Subcutaneous adipose tissue (tissue), 4 donors: ENCODE data around the gene SINHCAF. TPM values are rescaled to one million over a fixed set of nuclear protein-coding genes. Genes with fewer than 3 reads are reported as not detected.

ENCODE experiments used
- small RNA-seq: library from RNA; depleted of rRNA; stranded (forward); fragments of <200 nt; gene quantifications from one replicate; pipeline ENCODE3, GENCODE V24; 2016
- total RNA-seq, 4 donors: library from RNA; depleted of rRNA; stranded (reverse); fragments of >200 nt; gene quantifications; one replicate each; pipeline ENCODE4 v1.1.0, GENCODE V29; 2016
- TF ChIP-seq, protein P1 (sequence below): fragments of 450-650 bp; IDR thresholded peaks from one replicate; pipeline ENCODE4 v1.5.1; 2016; ENCODE audit warnings: low read depth, mild to moderate bottlenecking, control low read depth, antibody characterized with exemption, moderate library complexity

Gene SINHCAF
- total RNA-seq, 4 donors from 2014 or later = 13.2 to 23.6 (median 17.4) TPM

DNA sequence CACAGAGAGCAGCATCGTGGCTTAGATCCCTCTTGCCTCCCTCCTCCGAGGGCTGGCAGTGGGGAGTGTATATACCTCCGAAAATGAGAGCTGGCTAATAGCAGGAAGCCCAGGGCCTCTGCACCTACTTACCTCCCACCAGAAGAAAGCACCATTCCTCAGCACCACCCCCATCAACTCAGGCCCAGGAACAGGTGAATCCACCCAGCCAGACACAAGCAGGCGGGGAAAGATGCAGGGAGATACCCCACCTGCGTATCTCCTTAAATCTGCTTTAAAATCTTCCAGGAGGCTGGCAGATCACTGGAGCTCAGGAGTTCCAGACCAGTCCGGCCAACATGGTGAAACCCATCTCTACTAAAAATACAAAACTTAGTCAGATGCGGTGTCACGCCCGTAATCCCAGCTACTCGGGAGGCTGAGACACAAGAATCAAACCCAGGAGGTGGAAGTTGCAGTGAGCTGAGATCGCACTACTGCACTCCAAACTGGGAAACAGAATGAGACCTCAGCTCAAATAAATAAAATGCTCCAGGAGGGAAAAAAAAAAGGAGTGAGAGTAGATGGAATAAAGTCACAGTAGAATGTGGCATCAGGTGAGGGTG, 93.5 kb downstream of the SINHCAF start:
- TF ChIP-seq, protein P1, sequence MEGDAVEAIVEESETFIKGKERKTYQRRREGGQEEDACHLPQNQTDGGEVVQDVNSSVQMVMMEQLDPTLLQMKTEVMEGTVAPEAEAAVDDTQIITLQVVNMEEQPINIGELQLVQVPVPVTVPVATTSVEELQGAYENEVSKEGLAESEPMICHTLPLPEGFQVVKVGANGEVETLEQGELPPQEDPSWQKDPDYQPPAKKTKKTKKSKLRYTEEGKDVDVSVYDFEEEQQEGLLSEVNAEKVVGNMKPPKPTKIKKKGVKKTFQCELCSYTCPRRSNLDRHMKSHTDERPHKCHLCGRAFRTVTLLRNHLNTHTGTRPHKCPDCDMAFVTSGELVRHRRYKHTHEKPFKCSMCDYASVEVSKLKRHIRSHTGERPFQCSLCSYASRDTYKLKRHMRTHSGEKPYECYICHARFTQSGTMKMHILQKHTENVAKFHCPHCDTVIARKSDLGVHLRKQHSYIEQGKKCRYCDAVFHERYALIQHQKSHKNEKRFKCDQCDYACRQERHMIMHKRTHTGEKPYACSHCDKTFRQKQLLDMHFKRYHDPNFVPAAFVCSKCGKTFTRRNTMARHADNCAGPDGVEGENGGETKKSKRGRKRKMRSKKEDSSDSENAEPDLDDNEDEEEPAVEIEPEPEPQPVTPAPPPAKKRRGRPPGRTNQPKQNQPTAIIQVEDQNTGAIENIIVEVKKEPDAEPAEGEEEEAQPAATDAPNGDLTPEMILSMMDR = no peak

DNA sequence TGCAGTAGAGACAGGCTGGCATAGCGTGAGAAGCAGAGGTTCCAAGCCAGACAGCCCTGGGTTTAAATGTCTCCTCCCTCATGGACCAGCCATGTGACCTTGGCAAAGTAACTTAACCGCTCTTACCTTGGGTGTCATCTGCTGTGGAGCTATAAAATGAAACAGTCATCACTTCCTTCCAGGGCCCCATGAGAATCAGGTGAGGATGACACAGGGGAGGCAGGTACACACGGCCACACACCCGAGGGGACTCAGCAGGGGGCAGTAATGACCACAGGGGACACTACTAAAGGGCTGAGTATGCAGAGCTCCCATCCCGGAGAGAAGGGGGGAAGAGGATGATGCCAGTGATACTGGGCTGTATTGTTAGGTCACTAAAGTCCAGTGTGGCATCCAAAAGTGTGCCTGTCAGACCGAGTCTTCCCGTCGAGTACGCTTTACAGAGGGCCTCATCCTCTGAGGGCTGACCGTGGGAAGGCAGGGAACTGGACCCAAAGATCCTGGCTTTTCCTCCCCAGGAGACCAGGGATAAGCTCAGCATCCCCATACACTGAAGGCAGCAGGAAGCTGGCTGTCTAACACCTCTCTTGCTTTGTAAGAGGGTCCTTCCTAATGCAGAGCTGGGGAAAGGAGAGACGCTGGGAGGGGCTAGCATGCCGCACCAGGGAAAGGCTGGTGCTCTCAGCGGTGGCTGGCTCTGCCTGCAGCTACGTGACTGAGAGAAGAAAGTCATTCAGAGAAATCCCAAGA, 94.2 kb downstream of the SINHCAF start:
- TF ChIP-seq, protein P1 = no peak

Small RNAs within 50 kb of the gene (small RNA-seq; reads per million reads assigned to genes)
- gene AC024940.4 = not detected
- gene AC024940.5 = not detected
- gene MREGP1 = not detected
- not detected for gene RF00026
